Panc1 (cell line): Measurements from ENCODE around the gene RABGGTA. TPM values are rescaled to one million over a fixed set of nuclear protein-coding genes. Genes with fewer than 3 reads are reported as not detected.
A peak's percentile ranks its signal among the peaks of the same experiment; 100 is the strongest.

ENCODE experiments used
- ATAC-seq: fragments of 200-7000 bp; cut with Tn5 transposase; 2 replicates; pipeline ENCODE4 v1.9.1; 2020; ENCODE audit warnings: mild to moderate bottlenecking, moderate library complexity
- BruUV-seq: library from RNA; stranded (reverse); fragments of 400-500 nt; replicated peaks from 2 replicates; lab custom pipeline; 2021; lab: Mats Ljungman, UMichigan
- CTCF ChIA-PET: fragments of 300-600 bp; sonication (Branson Sonifier 250); formaldehyde crosslinking; loops from one replicate; lab custom pipeline; 2022; ENCODE audit warnings: antibody characterized with exemption; lab: Charles Lee
- POLR2A ChIA-PET: fragments of 300-600 bp; sonication (Branson Sonifier 250); formaldehyde crosslinking; loops from one replicate; lab custom pipeline; 2022; ENCODE audit warnings: antibody characterized with exemption; lab: Charles Lee
- DNase-seq: peaks from one replicate; pipeline ENCODE4 v3.0.0-alpha.2; 2010; ENCODE audit warnings: low read depth, low spot score
- H3K27ac ChIP-seq: 2 replicates; pipeline ENCODE4 v1.5.1; 2011; ENCODE audit warnings: mild to moderate bottlenecking, low read length, inconsistent platforms
- H3K27me3 ChIP-seq: fragments of 200-500 bp; sonication (Bioruptor generic); 2 replicates; pipeline ENCODE4 v1.6.0; 2014; ENCODE audit warnings: low read length, inconsistent platforms; ENCODE audit not compliant: control insufficient read depth, insufficient read depth
- H3K36me3 ChIP-seq: fragments of 200-500 bp; sonication (Bioruptor generic); 2 replicates; pipeline ENCODE4 v1.5.1; 2014; ENCODE audit warnings: inconsistent platforms, mild to moderate bottlenecking, low read length, moderate library complexity; ENCODE audit not compliant: control insufficient read depth, insufficient read depth
- H3K4me1 ChIP-seq: 2 replicates; pipeline ENCODE4 v1.5.1; 2011; ENCODE audit warnings: inconsistent platforms, mild to moderate bottlenecking, low read length, moderate library complexity; ENCODE audit not compliant: control insufficient read depth, insufficient read depth
- H3K4me3 ChIP-seq, 2 experiments: 2 replicates each; pipeline ENCODE4 v1.5.1; 2011 to 2012; ENCODE audit warnings: low read depth in 2 of 2, low read length in 2 of 2, mild to moderate bottlenecking in 2 of 2, inconsistent platforms in 1 of 2, moderate library complexity in 1 of 2
- H3K9me3 ChIP-seq: fragments of 200-500 bp; sonication (Bioruptor generic); 2 replicates; pipeline ENCODE4 v1.5.1; 2014; ENCODE audit warnings: low read depth, mild to moderate bottlenecking, inconsistent platforms, low read length, moderate library complexity; ENCODE audit not compliant: control insufficient read depth, insufficient read depth
- CTCF ChIP-seq: fragments of 450-650 bp; IDR thresholded peaks from 2 replicates; pipeline ENCODE4 v1.5.1; 2017; ENCODE audit warnings: mild to moderate bottlenecking
- POLR2AphosphoS5 ChIP-seq: IDR thresholded peaks from 2 replicates; pipeline ENCODE4 v1.6.1; 2012; ENCODE audit warnings: mild to moderate bottlenecking, low read depth, low read length, moderate library complexity
- SIN3A ChIP-seq: IDR thresholded peaks from 2 replicates; pipeline ENCODE4 v1.6.1; 2012; ENCODE audit warnings: low read depth, mild to moderate bottlenecking, low read length, moderate library complexity, borderline replicate concordance; ENCODE audit not compliant: insufficient read depth
- TCF7L2 ChIP-seq: IDR thresholded peaks from 2 replicates; pipeline ENCODE4 v1.6.1; 2011; ENCODE audit warnings: mild to moderate bottlenecking, low read depth, low read length, inconsistent platforms
- in situ Hi-C: cut with HindIII; loops from 2 replicates; pipeline ENCODE4 v1.10.0; 2016; ENCODE audit warnings: low sequenced_read_pairs, low pct_unique_long_range_greater_than_20kb
- intact Hi-C: fragments of 100-400 bp; cut with micrococcal nuclease; formaldehyde crosslinking; loops from one replicate; pipeline ENCODE4 v1.10.0; 2022; ENCODE audit not compliant: unreplicated experiment
- total RNA-seq: library from RNA; stranded (reverse); gene quantifications from one replicate; pipeline ENCODE4 v1.2.1, GENCODE V29; 2021; ENCODE audit not compliant: unreplicated experiment
- TF ChIP-seq, protein P1 (sequence below), 2 experiments: IDR thresholded peaks; 2 replicates each; pipeline ENCODE4 v1.6.1; 2011 to 2012; ENCODE audit warnings: low read depth in 2 of 2, control low read depth in 1 of 2, low read length in 1 of 2, mild to moderate bottlenecking in 1 of 2, moderate library complexity in 1 of 2; ENCODE audit not compliant: insufficient read depth in 1 of 2

RABGGTA gene
- total RNA-seq, 1 experiment from 2014 or later, result 30.9 TPM

- BruUV-seq, result no TSS peak
- intact Hi-C loops (no loop called here), in situ Hi-C loops (no loop called here)
- Histone ChIP-seq H3K4me1 (no peaks in the 10 kb centered on the region), H3K27me3 (no peaks in the 10 kb centered on the region), H3K27ac (no peak overlapping the region), H3K9me3 (no peaks in the 10 kb centered on the region), H3K4me3 (no peak overlapping the region), H3K36me3 (no peaks in the 10 kb centered on the region)
- ATAC-seq (peak; percentile 10; the same call in 1 of the 2 replicates), DNase-seq (no peak)
- TF ChIP-seq, protein P1, sequence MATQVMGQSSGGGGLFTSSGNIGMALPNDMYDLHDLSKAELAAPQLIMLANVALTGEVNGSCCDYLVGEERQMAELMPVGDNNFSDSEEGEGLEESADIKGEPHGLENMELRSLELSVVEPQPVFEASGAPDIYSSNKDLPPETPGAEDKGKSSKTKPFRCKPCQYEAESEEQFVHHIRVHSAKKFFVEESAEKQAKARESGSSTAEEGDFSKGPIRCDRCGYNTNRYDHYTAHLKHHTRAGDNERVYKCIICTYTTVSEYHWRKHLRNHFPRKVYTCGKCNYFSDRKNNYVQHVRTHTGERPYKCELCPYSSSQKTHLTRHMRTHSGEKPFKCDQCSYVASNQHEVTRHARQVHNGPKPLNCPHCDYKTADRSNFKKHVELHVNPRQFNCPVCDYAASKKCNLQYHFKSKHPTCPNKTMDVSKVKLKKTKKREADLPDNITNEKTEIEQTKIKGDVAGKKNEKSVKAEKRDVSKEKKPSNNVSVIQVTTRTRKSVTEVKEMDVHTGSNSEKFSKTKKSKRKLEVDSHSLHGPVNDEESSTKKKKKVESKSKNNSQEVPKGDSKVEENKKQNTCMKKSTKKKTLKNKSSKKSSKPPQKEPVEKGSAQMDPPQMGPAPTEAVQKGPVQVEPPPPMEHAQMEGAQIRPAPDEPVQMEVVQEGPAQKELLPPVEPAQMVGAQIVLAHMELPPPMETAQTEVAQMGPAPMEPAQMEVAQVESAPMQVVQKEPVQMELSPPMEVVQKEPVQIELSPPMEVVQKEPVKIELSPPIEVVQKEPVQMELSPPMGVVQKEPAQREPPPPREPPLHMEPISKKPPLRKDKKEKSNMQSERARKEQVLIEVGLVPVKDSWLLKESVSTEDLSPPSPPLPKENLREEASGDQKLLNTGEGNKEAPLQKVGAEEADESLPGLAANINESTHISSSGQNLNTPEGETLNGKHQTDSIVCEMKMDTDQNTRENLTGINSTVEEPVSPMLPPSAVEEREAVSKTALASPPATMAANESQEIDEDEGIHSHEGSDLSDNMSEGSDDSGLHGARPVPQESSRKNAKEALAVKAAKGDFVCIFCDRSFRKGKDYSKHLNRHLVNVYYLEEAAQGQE (IDR thresholded peaks at IDR 0.05; ENCODE audit: insufficient read depth in 1 of 2, low read depth in 2 of 2, low read length in 1 of 2), result no peak
- no peak for TF ChIP-seq POLR2AphosphoS5
- no peak for TF ChIP-seq TCF7L2
- no peak for TF ChIP-seq CTCF
- no peak for TF ChIP-seq SIN3A
- POLR2A ChIA-PET, result interaction anchor here (0.5 kb wide), 1 partner anchor 87 kb away, joined by 4 read pairs; no protein-coding TSS in a partner anchor
- CTCF ChIA-PET, result no interaction called here
These were observed 44.6 kb upstream of the RABGGTA start for GRCh38 chr14:24315807-24316596.

DNA sequence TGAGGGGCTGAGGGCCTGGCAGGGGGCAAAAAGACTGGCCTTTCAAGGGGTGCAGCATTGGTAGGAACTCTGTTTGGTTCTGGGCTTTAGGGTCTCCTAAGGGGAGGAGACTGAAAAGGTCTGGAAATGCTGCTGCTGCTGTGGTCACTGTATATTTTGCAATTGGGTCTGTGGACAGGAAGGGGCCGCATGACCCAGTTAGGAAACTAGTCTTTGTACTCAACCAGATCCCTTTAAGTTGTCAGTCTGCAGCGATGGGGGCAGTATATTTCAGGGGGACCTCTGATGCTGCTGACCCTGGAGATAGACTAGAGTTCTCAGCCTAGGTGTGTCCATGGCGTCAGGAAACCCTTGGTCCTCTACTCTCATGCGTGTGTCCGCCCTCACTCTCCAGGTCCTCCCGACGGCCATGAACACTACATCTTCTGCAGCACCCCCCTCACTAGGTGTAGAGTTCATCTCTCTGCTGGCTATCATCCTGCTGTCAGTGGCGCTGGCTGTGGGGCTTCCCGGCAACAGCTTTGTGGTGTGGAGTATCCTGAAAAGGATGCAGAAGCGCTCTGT, 43.9 kb upstream of the RABGGTA start:
- no peak overlapping the region for H3K27ac ChIP-seq
- POLR2A ChIA-PET, result interaction anchor here (0.5 kb wide), 1 partner anchor 87 kb away, joined by 4 read pairs; no protein-coding TSS in a partner anchor
- DNase-seq, result no peak
- H3K4me3 ChIP-seq, result no peak overlapping the region
- H3K4me1 ChIP-seq, result no peaks in the 10 kb centered on the region
- BruUV-seq, result no TSS peak
- 0 out of 2 replicates have a peak, but pooled peaks have one; percentile 13 for ATAC-seq
- in situ Hi-C loops (no loop called here), intact Hi-C loops (no loop called here)
- no peak for TF ChIP-seq CTCF
- TF ChIP-seq, protein P1 (IDR thresholded peaks at IDR 0.05; ENCODE audit: insufficient read depth in 1 of 2, low read depth in 2 of 2, low read length in 1 of 2), result no peak
- TF ChIP-seq SIN3A, result no peak
- no peak for TF ChIP-seq POLR2AphosphoS5
- no peak for TF ChIP-seq TCF7L2
- H3K9me3 ChIP-seq, result no peaks in the 10 kb centered on the region
- no peaks in the 10 kb centered on the region for H3K27me3 ChIP-seq
- no peaks in the 10 kb centered on the region for H3K36me3 ChIP-seq
- CTCF ChIA-PET, result no interaction called here
